Hepatocyte (in vitro differentiated cells): ENCODE measurements around the gene P2RX4.

Experiments used
- CTCF ChIP-seq: fragments of 200-600 bp; sonication (generic); IDR thresholded peaks from 2 replicates; pipeline ENCODE4 v1.5.1; 2016; ENCODE audit warnings: antibody characterized with exemption, mild to moderate bottlenecking; ENCODE audit not compliant: poor library complexity
- EZH2 ChIP-seq: fragments of 200-600 bp; sonication (generic); IDR thresholded peaks from 2 replicates; pipeline ENCODE4 v1.6.1; 2016; ENCODE audit warnings: antibody characterized with exemption, mild to moderate bottlenecking, borderline replicate concordance

GRCh38 chr12:121241156-121241970 is 31.4 kb downstream of the P2RX4 start:
- TF ChIP-seq CTCF, result no peak
- no peak for TF ChIP-seq EZH2
